Ovary (tissue), 9 donors: ENCODE measurements around the gene HNF1B. TPM values are rescaled to one million over a fixed set of nuclear protein-coding genes. Genes with fewer than 3 reads are reported as not detected.

ENCODE experiments used
- DNase-seq, 5 donors: peaks; one replicate each; pipeline ENCODE4 v3.0.0-alpha.2; 2019 to 2020
- H3K27ac ChIP-seq, 2 donors: fragments of 200-600 bp; one replicate each; pipeline versions ENCODE4 v1.5.1 to v1.8.0; 2019 to 2022
- H3K27me3 ChIP-seq: fragments of 200-600 bp; one replicate; pipeline ENCODE4 v1.8.0; 2022
- H3K36me3 ChIP-seq: fragments of 200-600 bp; sonication (generic); one replicate; pipeline ENCODE4 v1.5.1; 2019
- H3K4me1 ChIP-seq: one replicate; pipeline ENCODE4 v1.8.1; 2013; ENCODE audit warnings: mild to moderate bottlenecking, moderate library complexity; ENCODE audit not compliant: insufficient read depth
- H3K4me3 ChIP-seq: fragments of 200-600 bp; sonication (generic); one replicate; pipeline ENCODE4 v1.5.1; 2017
- H3K9me3 ChIP-seq, 2 donors: fragments of 200-600 bp in 1 of 2; sonication (generic) in 1 of 2; one replicate each; pipeline versions ENCODE4 v1.5.1 to v1.8.1; 2013 to 2019; ENCODE audit warnings: mild to moderate bottlenecking in 1 of 2, moderate library complexity in 1 of 2
- EP300 ChIP-seq: sonication (generic); formaldehyde crosslinking; IDR thresholded peaks from one replicate; pipeline ENCODE4 v1.6.1; 2017; ENCODE audit warnings: antibody characterized with exemption
- POLR2A ChIP-seq: fragments of 450-650 bp; IDR thresholded peaks from one replicate; pipeline ENCODE4 v1.6.1; 2017; ENCODE audit warnings: antibody characterized with exemption, mild to moderate bottlenecking, moderate library complexity
- intact Hi-C, 4 donors: fragments of 100-400 bp; cut with DNase I; formaldehyde crosslinking; loops; one replicate each; pipeline versions ENCODE4 v1.11.0 to v1.15.1; 2022 to 2023
- polyA plus RNA-seq, 2 donors: library from polyadenylated mRNA; stranded (reverse); fragments of 200-250 nt in 1 of 2; fragments of 350-450 nt in 1 of 2; fragmentation: Illumina TruSeq in 1 of 2; extraction: RNeasy Lipid Tissue Mini Kit (QIAGEN cat#74804) in 1 of 2; gene quantifications; one replicate each; pipeline ENCODE4 v1.2.3, GENCODE V29; 2013 to 2014
- total RNA-seq, 7 donors: library from RNA; depleted of rRNA in 2 of 7; stranded (reverse); fragments of >200 nt in 2 of 7; fragmentation: NEBNext Ultra II Directional in 3 of 7; extraction: Animal tissue kit (Norgen Biotek cat#: 25700) in 3 of 7; gene quantifications; one replicate each; pipeline versions ENCODE4 v1.1.0 to v1.2.4, GENCODE V29; 2016 to 2023
- TF ChIP-seq, protein P1 (sequence below), 3 donors: fragments of 450-650 bp in 2 of 3; fragments of 200-600 bp in 1 of 3; IDR thresholded peaks; one replicate each; pipeline versions ENCODE4 v1.5.1 to v1.8.0; 2016 to 2022; ENCODE audit warnings: antibody characterized with exemption in 3 of 3, mild to moderate bottlenecking in 1 of 3
- donor health status: DM: no; HTN: no; CAD: no; lungs with moderate emphysema.
- donor health status: DM: no; HTN: no; CAD: no.
- donor health status: Bipolar disorder and iron deficiency.
- donor health status: DM: yes; HTN: yes; CAD: no.
- donor health status: DM: no; HTN: no; CAD: no.
- donor health status: DM: yes; HTN: yes; CAD: no.

HNF1B gene
- total and polyA plus RNA-seq, 9 donors = 0.05 to 9.5 (median 0.75) TPM; not detected in 3

DNA sequence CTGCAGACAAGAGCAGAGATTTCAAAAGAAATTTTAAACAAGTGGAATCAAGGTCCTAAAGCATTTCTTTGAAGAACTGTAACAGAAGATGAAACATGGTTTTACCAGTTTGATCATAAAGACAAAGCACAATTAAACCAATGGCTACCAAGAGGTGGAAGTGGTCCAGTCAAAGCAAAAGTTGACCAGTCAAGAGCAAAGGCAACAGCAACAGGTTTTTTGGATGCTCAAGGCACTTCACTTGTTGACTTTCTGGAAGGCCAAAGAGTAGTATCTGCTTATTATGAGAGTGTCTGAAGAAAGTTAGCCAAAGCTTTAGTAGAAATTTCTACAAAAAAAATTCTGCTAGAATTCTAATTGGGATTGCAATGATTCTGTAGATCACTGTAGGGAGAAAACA is 106.9 kb downstream of the HNF1B start:
- H3K27me3 ChIP-seq = no peaks in the 10 kb centered on the region
- H3K27ac ChIP-seq = no peak overlapping the region
- intact Hi-C loops = no loop called here
- no peaks in the 10 kb centered on the region for H3K4me1 ChIP-seq
- DNase-seq = no peak
- no peaks in the 10 kb centered on the region for H3K36me3 ChIP-seq
- H3K9me3 ChIP-seq = no peaks in the 10 kb centered on the region
- H3K4me3 ChIP-seq = no peak overlapping the region
- TF ChIP-seq EP300 (no peak), POLR2A (no peak)
- TF ChIP-seq, protein P1, sequence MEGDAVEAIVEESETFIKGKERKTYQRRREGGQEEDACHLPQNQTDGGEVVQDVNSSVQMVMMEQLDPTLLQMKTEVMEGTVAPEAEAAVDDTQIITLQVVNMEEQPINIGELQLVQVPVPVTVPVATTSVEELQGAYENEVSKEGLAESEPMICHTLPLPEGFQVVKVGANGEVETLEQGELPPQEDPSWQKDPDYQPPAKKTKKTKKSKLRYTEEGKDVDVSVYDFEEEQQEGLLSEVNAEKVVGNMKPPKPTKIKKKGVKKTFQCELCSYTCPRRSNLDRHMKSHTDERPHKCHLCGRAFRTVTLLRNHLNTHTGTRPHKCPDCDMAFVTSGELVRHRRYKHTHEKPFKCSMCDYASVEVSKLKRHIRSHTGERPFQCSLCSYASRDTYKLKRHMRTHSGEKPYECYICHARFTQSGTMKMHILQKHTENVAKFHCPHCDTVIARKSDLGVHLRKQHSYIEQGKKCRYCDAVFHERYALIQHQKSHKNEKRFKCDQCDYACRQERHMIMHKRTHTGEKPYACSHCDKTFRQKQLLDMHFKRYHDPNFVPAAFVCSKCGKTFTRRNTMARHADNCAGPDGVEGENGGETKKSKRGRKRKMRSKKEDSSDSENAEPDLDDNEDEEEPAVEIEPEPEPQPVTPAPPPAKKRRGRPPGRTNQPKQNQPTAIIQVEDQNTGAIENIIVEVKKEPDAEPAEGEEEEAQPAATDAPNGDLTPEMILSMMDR (IDR thresholded peaks at IDR 0.05) = no peak

Other genes with a start within 250 kb of the HNF1B start
- 10 to 100 TPM; 16.8 to 40.0 (median 31.1) TPM for gene SYNRG, start 135.6 kb downstream of the HNF1B start, total RNA-seq
- 10 to 100 TPM; 10.9 to 37.1 TPM for gene SYNRG, start 135.6 kb downstream of the HNF1B start, polyA plus RNA-seq
- 10 to 100 TPM; 11.3 to 20.3 (median 19.6) TPM for gene DDX52, start 101.6 kb downstream of the HNF1B start, total RNA-seq
- 10 to 100 TPM in 1 of 2 donors, 1 to 10 TPM in 1; 8.8 to 14.9 TPM for gene DDX52, start 101.6 kb downstream of the HNF1B start, polyA plus RNA-seq
- not detected for gene TBC1D3K, start 179.4 kb upstream of the HNF1B start, total RNA-seq
- gene TBC1D3K, start 179.4 kb upstream of the HNF1B start, polyA plus RNA-seq = not detected
- 10 to 100 TPM in 4 of 7 donors, 1 to 10 TPM in 3; 6.7 to 18.1 (median 10.7) TPM for gene TBC1D3L, start 244.0 kb upstream of the HNF1B start, total RNA-seq
- 1 to 10 TPM; 4.2 to 9.2 TPM for gene TBC1D3L, start 244.0 kb upstream of the HNF1B start, polyA plus RNA-seq